Measurements from ENCODE around the gene EFCAB10.
"Not testable (repeated sequence)": the region's sequence is repeated elsewhere in the genome, so short reads cannot be mapped to it uniquely, and the experiment has no call there.

Gene EFCAB10

GRCh38 chr7:105600720-105601550 lies 19.6 kb upstream of the EFCAB10 start:
- no peak for DNase-seq
- in situ Hi-C loops (cut with HindIII; ENCODE audit: low pct_ligation_motif_present, low sequenced_read_pairs) = no loop called here
- Histone ChIP-seq H3K36me3 (replicated peaks) (no peaks in the 10 kb centered on the region), H3K27me3 (replicated peaks) (no peaks in the 10 kb centered on the region), H3K27ac (no peak overlapping the region), H3K4me3 (ENCODE audit: low read depth, low read length) (no peak overlapping the region)
- no peak for TF ChIP-seq CTCF (IDR thresholded peaks at IDR 0.05; ENCODE audit: low read depth, low read length, missing control alignments)

- in situ Hi-C loops (cut with HindIII; ENCODE audit: low pct_ligation_motif_present, low sequenced_read_pairs) = no loop called here
- Histone ChIP-seq H3K27me3 (replicated peaks) (no peaks in the 10 kb centered on the region), H3K36me3 (replicated peaks) (no peaks in the 10 kb centered on the region), H3K4me3 (ENCODE audit: low read depth, low read length) (no peak overlapping the region), H3K27ac (no peak overlapping the region)
- no peak for TF ChIP-seq CTCF (IDR thresholded peaks at IDR 0.05; ENCODE audit: low read depth, low read length, missing control alignments)
- DNase-seq = no peak
Observed at GRCh38 chr7:105599551-105599950, 18.3 kb upstream of the EFCAB10 start.

GRCh38 chr7:105599080-105599479 lies 17.8 kb upstream of the EFCAB10 start:
- H3K27me3 ChIP-seq (replicated peaks); H3K4me3 ChIP-seq (ENCODE audit: low read depth, low read length); H3K36me3 ChIP-seq (replicated peaks); DNase-seq; in situ Hi-C loops (cut with HindIII; ENCODE audit: low pct_ligation_motif_present, low sequenced_read_pairs); H3K27ac ChIP-seq: not testable (repeated sequence)

- no peak for DNase-seq
- no peak for TF ChIP-seq CTCF (IDR thresholded peaks at IDR 0.05; ENCODE audit: low read depth, low read length, missing control alignments)
- Histone ChIP-seq H3K27me3 (replicated peaks) (no peaks in the 10 kb centered on the region), H3K27ac (no peak overlapping the region), H3K36me3 (replicated peaks) (no peaks in the 10 kb centered on the region), H3K4me3 (ENCODE audit: low read depth, low read length) (no peak overlapping the region)
- in situ Hi-C loops (cut with HindIII; ENCODE audit: low pct_ligation_motif_present, low sequenced_read_pairs) = no loop called here
Observed at GRCh38 chr7:105596866-105597265, 15.6 kb upstream of the EFCAB10 start.

- Histone ChIP-seq H3K27me3 (replicated peaks) (no peaks in the 10 kb centered on the region), H3K36me3 (replicated peaks) (no peaks in the 10 kb centered on the region), H3K4me3 (ENCODE audit: low read depth, low read length) (no peak overlapping the region), H3K27ac (no peak overlapping the region)
- DNase-seq = no peak
- no peak for TF ChIP-seq CTCF (IDR thresholded peaks at IDR 0.05; ENCODE audit: low read depth, low read length, missing control alignments)
- in situ Hi-C loops (cut with HindIII; ENCODE audit: low pct_ligation_motif_present, low sequenced_read_pairs) = no loop called here
Observed at GRCh38 chr7:105594034-105594433, 12.7 kb upstream of the EFCAB10 start.

GRCh38 chr7:105591522-105591921 lies 10.2 kb upstream of the EFCAB10 start:
- Histone ChIP-seq H3K4me3 (ENCODE audit: low read depth, low read length) (no peak overlapping the region), H3K27ac (no peak overlapping the region), H3K27me3 (replicated peaks) (no peaks in the 10 kb centered on the region), H3K36me3 (replicated peaks) (no peaks in the 10 kb centered on the region)
- no peak for TF ChIP-seq CTCF (IDR thresholded peaks at IDR 0.05; ENCODE audit: low read depth, low read length, missing control alignments)
- in situ Hi-C loops (cut with HindIII; ENCODE audit: low pct_ligation_motif_present, low sequenced_read_pairs) = no loop called here
- DNase-seq = no peak

Measured in brain microvascular endothelial cell (primary cell).